Measurements from ENCODE around the gene TMEM170B.

- TF ChIP-seq CTCF (IDR thresholded peaks at IDR 0.05; ENCODE audit: insufficient read depth, low read length) (no peak), POLR2AphosphoS5 (IDR thresholded peaks at IDR 0.05; ENCODE audit: low read depth) (no peak)
Observed at GRCh38 chr6:11526156-11526505, 11.4 kb upstream of the TMEM170B start.
